Neural progenitor cell (in vitro differentiated cells): ENCODE data around the gene MED16. TPM values are rescaled to one million over a fixed set of nuclear protein-coding genes. Genes with fewer than 3 reads are reported as not detected.

Experiments used
- DNase-seq: peaks from one replicate; pipeline ENCODE4 v3.0.0-alpha.2; 2016; ENCODE audit warnings: low spot score
- H2AFZ ChIP-seq: fragments of 200-600 bp; sonication (generic); replicated peaks from 2 replicates; pipeline ENCODE4 v1.6.1; 2016; ENCODE audit warnings: antibody characterized with exemption
- H3F3A ChIP-seq: fragments of 200-600 bp; sonication (generic); 2 replicates; pipeline ENCODE4 v1.6.1; 2016; ENCODE audit warnings: antibody characterized with exemption, low read depth
- H3K27ac ChIP-seq: fragments of 200-600 bp; sonication (generic); 2 replicates; pipeline ENCODE4 v1.5.1; 2016; ENCODE audit warnings: mild to moderate bottlenecking
- H3K27me3 ChIP-seq: fragments of 200-600 bp; sonication (generic); 2 replicates; pipeline ENCODE4 v1.6.1; 2016; ENCODE audit warnings: mild to moderate bottlenecking, moderate library complexity
- H3K36me3 ChIP-seq: fragments of 200-600 bp; sonication (generic); 2 replicates; pipeline ENCODE4 v1.5.1; 2016
- H3K4me1 ChIP-seq: fragments of 200-600 bp; sonication (generic); 2 replicates; pipeline ENCODE4 v1.6.1; 2016; ENCODE audit warnings: mixed run types
- H3K4me2 ChIP-seq: fragments of 200-600 bp; sonication (generic); 2 replicates; pipeline ENCODE4 v1.6.1; 2016
- H3K4me3 ChIP-seq: fragments of 200-600 bp; sonication (generic); 2 replicates; pipeline ENCODE4 v1.5.1; 2016
- H3K79me2 ChIP-seq: fragments of 200-600 bp; sonication (generic); 2 replicates; pipeline ENCODE4 v1.6.1; 2016; ENCODE audit warnings: low read depth
- H3K9ac ChIP-seq: fragments of 200-600 bp; sonication (generic); 2 replicates; pipeline ENCODE4 v1.6.1; 2016
- H3K9me3 ChIP-seq: fragments of 200-600 bp; sonication (generic); 2 replicates; pipeline ENCODE4 v1.5.1; 2016; ENCODE audit warnings: low read depth
- H4K20me1 ChIP-seq: fragments of 200-600 bp; sonication (generic); 2 replicates; pipeline ENCODE4 v1.6.1; 2016; ENCODE audit warnings: low read depth
- H3K27ac Mint-ChIP-seq: 3 replicates; pipeline ENCODE4 v1.8.0; 2021; ENCODE audit warnings: mixed read lengths
- H3K27me3 Mint-ChIP-seq: 2 replicates; pipeline ENCODE4 v1.8.0; 2022; ENCODE audit warnings: low read depth, mild to moderate bottlenecking, inconsistent platforms, moderate library complexity, mixed read lengths; ENCODE audit not compliant: insufficient read depth
- H3K36me3 Mint-ChIP-seq: 3 replicates; pipeline ENCODE4 v1.8.0; 2021; ENCODE audit warnings: mixed read lengths
- H3K4me1 Mint-ChIP-seq: 3 replicates; pipeline ENCODE4 v1.8.0; 2021; ENCODE audit warnings: mixed read lengths
- H3K4me3 Mint-ChIP-seq: 3 replicates; pipeline ENCODE4 v1.8.0; 2021; ENCODE audit warnings: mild to moderate bottlenecking, moderate library complexity, mixed read lengths
- H3K9me3 Mint-ChIP-seq: 3 replicates; pipeline ENCODE4 v1.8.0; 2020; ENCODE audit warnings: mixed read lengths
- CTCF ChIP-seq: fragments of 200-600 bp; sonication (generic); IDR thresholded peaks from 2 replicates; pipeline ENCODE4 v1.5.1; 2017; ENCODE audit warnings: antibody characterized with exemption, mild to moderate bottlenecking
- EZH2 ChIP-seq: fragments of 200-600 bp; sonication (generic); IDR thresholded peaks from 2 replicates; pipeline ENCODE4 v1.6.1; 2017; ENCODE audit warnings: antibody characterized with exemption, mild to moderate bottlenecking, moderate library complexity
- EZH2phosphoT487 ChIP-seq: fragments of 200-600 bp; sonication (generic); IDR thresholded peaks from 2 replicates; pipeline ENCODE4 v1.6.1; 2017; ENCODE audit warnings: antibody characterized with exemption
- total RNA-seq: library from RNA; depleted of rRNA; stranded (reverse); fragments of >200 nt; gene quantifications from 2 replicates; pipeline ENCODE4 v1.2.3, GENCODE V29; 2015; ENCODE audit warnings: low replicate concordance

Gene MED16
- total RNA-seq, 1 donor from 2014 or later: 14.4 TPM

- Histone ChIP-seq H3K36me3 (no peaks in the 10 kb centered on the region), H3K27me3 (peaks cover 21% of the 10 kb centered on the region), H4K20me1 (peaks cover 31% of the 10 kb centered on the region), H3K27ac (peak within 1 kb of the TSS; percentile 31), H3K4me3 (peak within 1 kb of the TSS; percentile 97), H3F3A (peaks cover 55% of the 10 kb centered on the region), H3K4me1 (peaks cover 10% of the 10 kb centered on the region), H3K4me2 (peak within 1 kb of the TSS; percentile 84), H3K9me3 (no peaks in the 10 kb centered on the region), H3K9ac (peak within 1 kb of the TSS; percentile 79), H3K79me2 (peaks cover 50% of the 10 kb centered on the region), H2AFZ (no peak within 1 kb of the TSS)
- TF ChIP-seq EZH2phosphoT487 (no peak), CTCF (peak; percentile 15)
- peaks cover 7% of the 10 kb centered on the region for H3K4me1 Mint-ChIP-seq
- H3K9me3 Mint-ChIP-seq: no peaks in the 10 kb centered on the region
- peak; percentile 90 for DNase-seq
- H3K4me3 Mint-ChIP-seq: peak within 1 kb of the TSS; percentile 93
- H3K36me3 Mint-ChIP-seq: peaks cover 4% of the 10 kb centered on the region
- peaks cover 13% of the 10 kb centered on the region for H3K27me3 Mint-ChIP-seq
- no peak within 1 kb of the TSS for H3K27ac Mint-ChIP-seq
These were observed 32.7 kb upstream of the MED16 start, which contains the start of gene ARID3A for GRCh38 chr19:925526-926322. ARID3A (plus strand) TSS chr19:926035; CDS start chr19:929529, 3,494 bp downstream.

- H3K27ac ChIP-seq: no peak overlapping the region
- H3K27ac Mint-ChIP-seq: no peak overlapping the region
- TF ChIP-seq EZH2 (no peak), CTCF (no peak)
- H3K9me3 Mint-ChIP-seq: no peaks in the 10 kb centered on the region
- H3K4me1 Mint-ChIP-seq: peaks cover 8% of the 10 kb centered on the region
- peaks cover 58% of the 10 kb centered on the region for H3F3A ChIP-seq
- DNase-seq: peak; percentile 61
- H3K79me2 ChIP-seq: peaks cover 44% of the 10 kb centered on the region
- no peak overlapping the region for H3K9ac ChIP-seq
- H4K20me1 ChIP-seq: peaks cover 30% of the 10 kb centered on the region
- no peak overlapping the region for H2AFZ ChIP-seq
- peaks cover 4% of the 10 kb centered on the region for H3K36me3 Mint-ChIP-seq
- no peaks in the 10 kb centered on the region for H3K36me3 ChIP-seq
- H3K4me3 Mint-ChIP-seq: peak overlapping the region; percentile 83
- H3K27me3 ChIP-seq: peaks cover 27% of the 10 kb centered on the region
- peak overlapping the region; percentile 97 for H3K4me3 ChIP-seq
- peak overlapping the region; percentile 84 for H3K4me2 ChIP-seq
- peaks cover 11% of the 10 kb centered on the region for H3K4me1 ChIP-seq
- peaks cover 15% of the 10 kb centered on the region for H3K27me3 Mint-ChIP-seq
- no peaks in the 10 kb centered on the region for H3K9me3 ChIP-seq
These were observed 32.1 kb upstream of the MED16 start for GRCh38 chr19:925087-925525.

GRCh38 chr19:924553-925086 is 31.6 kb upstream of the MED16 start:
- peaks cover 15% of the 10 kb centered on the region for H3K27me3 Mint-ChIP-seq
- Histone ChIP-seq H3K9me3 (no peaks in the 10 kb centered on the region), H4K20me1 (peaks cover 31% of the 10 kb centered on the region), H3K36me3 (no peaks in the 10 kb centered on the region), H3K79me2 (peaks cover 39% of the 10 kb centered on the region), H3K9ac (no peak overlapping the region), H3K4me3 (peak overlapping the region; percentile 97), H3K27me3 (peaks cover 32% of the 10 kb centered on the region), H3F3A (peaks cover 58% of the 10 kb centered on the region), H3K27ac (no peak overlapping the region), H3K4me2 (peak overlapping the region; percentile 84), H2AFZ (no peak overlapping the region), H3K4me1 (peaks cover 15% of the 10 kb centered on the region)
- no peaks in the 10 kb centered on the region for H3K36me3 Mint-ChIP-seq
- TF ChIP-seq EZH2phosphoT487 (no peak), CTCF (no peak), EZH2 (no peak)
- no peak for DNase-seq
- peak overlapping the region; percentile 83 for H3K4me3 Mint-ChIP-seq
- H3K9me3 Mint-ChIP-seq: no peaks in the 10 kb centered on the region
- H3K4me1 Mint-ChIP-seq: peaks cover 8% of the 10 kb centered on the region
- no peak overlapping the region for H3K27ac Mint-ChIP-seq
